ENCODE results near the gene VPS33B. TPM values are rescaled to one million over a fixed set of nuclear protein-coding genes. Genes with fewer than 3 reads are reported as not detected.

VPS33B gene
- total and polyA plus RNA-seq, 2 of the 13 experiments (the other 11 are each of a cell fraction or from before 2014, with no cell fraction given), result 15.8 to 16.5 TPM

DNA sequence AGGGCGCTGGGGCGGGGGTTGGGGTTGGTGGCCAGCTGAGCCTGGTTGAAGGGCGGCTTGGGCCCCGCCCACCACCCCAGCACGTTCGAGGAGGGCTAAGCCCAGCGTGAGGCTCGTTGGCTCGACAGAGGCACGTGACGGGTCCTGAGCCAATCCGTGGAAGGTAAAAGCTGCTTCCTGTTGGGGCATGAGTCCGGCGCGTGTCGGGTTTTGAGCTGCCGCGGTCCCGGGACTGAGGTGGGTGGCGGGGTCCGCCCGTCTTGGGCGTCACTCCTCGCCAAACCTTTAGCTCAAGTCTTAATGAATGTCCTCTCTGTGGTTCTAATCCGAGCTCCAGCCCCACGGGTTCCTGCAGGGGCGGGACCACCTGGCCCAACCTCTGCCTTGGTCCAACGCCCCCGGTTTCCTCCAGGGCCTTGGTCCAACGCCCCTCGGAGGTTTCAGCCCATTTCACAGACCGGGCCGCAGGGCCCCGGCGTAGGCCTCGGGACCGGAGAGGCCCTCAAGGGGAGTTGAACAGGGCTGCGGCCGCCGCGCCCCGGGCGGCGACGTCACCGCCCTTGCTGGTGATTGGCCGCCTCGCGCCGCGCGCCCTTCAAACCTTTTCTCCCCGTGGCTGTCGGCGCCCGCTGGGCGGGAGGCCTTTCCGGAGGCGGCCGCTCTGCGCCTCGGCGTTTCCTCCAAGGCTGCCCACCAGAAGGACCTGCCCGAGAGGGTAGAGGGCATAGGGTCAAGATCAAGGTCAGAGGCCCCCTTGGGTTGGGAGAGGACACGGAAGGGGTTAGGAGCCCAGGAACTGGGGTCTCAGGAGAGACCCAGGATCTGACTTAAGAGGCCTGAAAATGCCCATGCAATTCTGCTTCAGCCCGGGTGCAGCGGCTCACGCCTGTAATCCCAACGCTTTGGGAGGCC lies 67.4 kb downstream of the VPS33B start, which contains the start of gene RCCD1 (continued):
- TF ChIP-seq ZMAT3 (CRISPR knock-in tag; conservative IDR thresholded peaks at IDR 0.05) (peak; percentile 81; the same call in 1 of the 2 replicates), ZNF264 (CRISPR knock-in tag; IDR thresholded peaks at IDR 0.05) (peak; percentile 68), PRMT3 (CRISPR knock-in tag; IDR thresholded peaks at IDR 0.05; ENCODE audit: borderline replicate concordance, low read depth) (no peak), HMGA1 (CRISPR knock-in tag; conservative IDR thresholded peaks at IDR 0.05) (no peak), ZNF773 (CRISPR knock-in tag; IDR thresholded peaks at IDR 0.05; ENCODE audit: borderline replicate concordance) (no peak), ZZZ3 (CRISPR knock-in tag; IDR thresholded peaks at IDR 0.05; ENCODE audit: borderline replicate concordance) (no peak), MTA1 (CRISPR knock-in tag; IDR thresholded peaks at IDR 0.05; ENCODE audit: borderline replicate concordance) (0 out of 2 replicates have a peak, but pooled peaks have one; percentile 19), ZFP36L1 (CRISPR knock-in tag; IDR thresholded peaks at IDR 0.05) (peak; percentile 93), ZNF883 (CRISPR knock-in tag; IDR thresholded peaks at IDR 0.05; ENCODE audit: not compliant biosample characterization) (no peak), KLF6 (CRISPR knock-in tag; IDR thresholded peaks at IDR 0.05) (peak; percentile 60), SMARCC2 (IDR thresholded peaks at IDR 0.05) (no peak), RXRA (CRISPR knock-in tag; IDR thresholded peaks at IDR 0.05) (peak; percentile 67), KMT2B (CRISPR knock-in tag; IDR thresholded peaks at IDR 0.05) (no peak; the same call in 1 of the 2 replicates)
- TF ChIP-seq, protein P1, sequence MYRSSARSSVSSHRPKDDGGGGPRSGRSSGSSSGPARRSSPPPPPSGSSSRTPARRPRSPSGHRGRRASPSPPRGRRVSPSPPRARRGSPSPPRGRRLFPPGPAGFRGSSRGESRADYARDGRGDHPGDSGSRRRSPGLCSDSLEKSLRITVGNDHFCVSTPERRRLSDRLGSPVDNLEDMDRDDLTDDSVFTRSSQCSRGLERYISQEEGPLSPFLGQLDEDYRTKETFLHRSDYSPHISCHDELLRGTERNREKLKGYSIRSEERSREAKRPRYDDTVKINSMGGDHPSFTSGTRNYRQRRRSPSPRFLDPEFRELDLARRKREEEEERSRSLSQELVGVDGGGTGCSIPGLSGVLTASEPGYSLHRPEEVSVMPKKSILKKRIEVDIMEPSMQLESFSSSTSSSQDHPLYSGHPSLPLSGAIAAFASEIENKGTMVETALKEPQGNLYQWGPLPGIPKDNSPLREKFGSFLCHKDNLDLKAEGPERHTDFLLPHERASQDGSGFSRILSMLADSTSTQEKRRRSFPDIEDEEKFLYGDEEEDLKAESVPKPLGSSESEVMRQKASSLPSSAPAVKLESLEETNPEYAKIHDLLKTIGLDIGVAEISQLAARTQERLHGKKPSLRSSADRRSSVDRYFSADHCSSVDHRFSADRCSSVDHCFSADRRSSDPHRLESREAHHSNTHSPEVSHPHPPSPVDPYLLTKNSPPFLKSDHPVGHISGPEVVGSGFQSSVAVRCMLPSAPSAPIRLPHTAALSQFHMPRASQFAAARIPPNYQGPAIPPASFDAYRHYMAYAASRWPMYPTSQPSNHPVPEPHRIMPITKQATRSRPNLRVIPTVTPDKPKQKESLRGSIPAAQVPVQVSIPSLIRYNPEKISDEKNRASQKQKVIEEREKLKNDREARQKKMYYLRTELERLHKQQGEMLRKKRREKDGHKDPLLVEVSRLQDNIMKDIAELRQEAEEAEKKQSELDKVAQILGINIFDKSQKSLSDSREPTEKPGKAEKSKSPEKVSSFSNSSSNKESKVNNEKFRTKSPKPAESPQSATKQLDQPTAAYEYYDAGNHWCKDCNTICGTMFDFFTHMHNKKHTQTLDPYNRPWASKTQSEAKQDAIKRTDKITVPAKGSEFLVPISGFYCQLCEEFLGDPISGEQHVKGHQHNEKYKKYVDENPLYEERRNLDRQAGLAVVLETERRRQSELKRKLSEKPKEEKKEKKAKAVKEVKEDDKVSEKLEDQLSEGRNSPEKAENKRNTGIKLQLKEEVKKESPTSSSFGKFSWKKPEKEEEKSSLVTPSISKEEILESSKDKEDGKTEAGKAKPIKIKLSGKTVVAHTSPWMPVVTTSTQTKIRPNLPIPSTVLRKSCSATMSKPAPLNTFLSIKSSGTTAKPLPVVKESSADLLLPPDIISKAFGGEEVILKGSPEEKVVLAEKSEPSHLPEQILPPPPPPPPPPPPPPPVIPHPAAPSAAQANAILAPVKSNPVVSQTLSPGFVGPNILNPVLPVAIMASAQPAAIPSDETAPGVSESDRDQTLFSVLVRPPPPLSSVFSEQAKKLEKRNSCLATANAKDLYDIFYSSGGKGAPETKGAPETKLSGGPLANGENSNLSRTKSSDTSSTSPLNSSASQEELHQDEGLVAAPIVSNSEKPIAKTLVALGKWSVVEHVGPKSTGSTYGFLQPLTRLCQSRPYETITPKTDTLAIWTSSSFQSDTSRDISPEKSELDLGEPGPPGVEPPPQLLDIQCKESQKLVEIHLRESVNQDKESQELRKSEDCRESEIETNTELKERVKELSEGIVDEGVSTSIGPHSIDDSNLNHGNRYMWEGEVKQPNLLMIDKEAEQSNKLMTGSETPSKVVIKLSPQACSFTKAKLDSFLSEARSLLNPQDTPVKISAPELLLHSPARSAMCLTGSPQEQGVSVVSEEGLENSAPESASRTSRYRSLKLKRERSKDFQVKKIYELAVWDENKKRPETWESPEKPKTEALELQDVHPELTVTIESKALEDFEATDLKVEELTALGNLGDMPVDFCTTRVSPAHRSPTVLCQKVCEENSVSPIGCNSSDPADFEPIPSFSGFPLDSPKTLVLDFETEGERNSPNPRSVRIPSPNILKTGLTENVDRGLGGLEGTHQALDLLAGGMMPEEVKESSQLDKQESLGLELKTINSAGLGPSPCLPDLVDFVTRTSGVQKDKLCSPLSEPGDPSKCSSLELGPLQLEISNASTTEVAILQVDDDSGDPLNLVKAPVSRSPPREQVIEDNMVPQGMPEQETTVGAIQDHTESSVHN (CRISPR knock-in tag; IDR thresholded peaks at IDR 0.05), result no peak
- TF ChIP-seq, protein P2, sequence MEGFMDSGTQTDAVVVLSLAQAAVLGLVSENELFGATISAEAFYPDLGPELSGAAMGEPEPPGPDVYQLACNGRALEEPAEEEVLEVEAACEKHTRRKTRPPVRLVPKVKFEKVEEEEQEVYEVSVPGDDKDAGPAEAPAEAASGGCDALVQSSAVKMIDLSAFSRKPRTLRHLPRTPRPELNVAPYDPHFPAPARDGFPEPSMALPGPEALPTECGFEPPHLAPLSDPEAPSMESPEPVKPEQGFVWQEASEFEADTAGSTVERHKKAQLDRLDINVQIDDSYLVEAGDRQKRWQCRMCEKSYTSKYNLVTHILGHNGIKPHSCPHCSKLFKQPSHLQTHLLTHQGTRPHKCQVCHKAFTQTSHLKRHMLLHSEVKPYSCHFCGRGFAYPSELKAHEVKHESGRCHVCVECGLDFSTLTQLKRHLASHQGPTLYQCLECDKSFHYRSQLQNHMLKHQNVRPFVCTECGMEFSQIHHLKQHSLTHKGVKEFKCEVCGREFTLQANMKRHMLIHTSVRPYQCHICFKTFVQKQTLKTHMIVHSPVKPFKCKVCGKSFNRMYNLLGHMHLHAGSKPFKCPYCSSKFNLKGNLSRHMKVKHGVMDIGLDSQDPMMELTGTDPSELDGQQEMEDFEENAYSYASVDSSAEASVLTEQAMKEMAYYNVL (CRISPR knock-in tag; IDR thresholded peaks at IDR 0.05; ENCODE audit: borderline replicate concordance), result 0 out of 2 replicates have a peak, but pooled peaks have one; percentile 44
- TF ChIP-seq, protein P3, sequence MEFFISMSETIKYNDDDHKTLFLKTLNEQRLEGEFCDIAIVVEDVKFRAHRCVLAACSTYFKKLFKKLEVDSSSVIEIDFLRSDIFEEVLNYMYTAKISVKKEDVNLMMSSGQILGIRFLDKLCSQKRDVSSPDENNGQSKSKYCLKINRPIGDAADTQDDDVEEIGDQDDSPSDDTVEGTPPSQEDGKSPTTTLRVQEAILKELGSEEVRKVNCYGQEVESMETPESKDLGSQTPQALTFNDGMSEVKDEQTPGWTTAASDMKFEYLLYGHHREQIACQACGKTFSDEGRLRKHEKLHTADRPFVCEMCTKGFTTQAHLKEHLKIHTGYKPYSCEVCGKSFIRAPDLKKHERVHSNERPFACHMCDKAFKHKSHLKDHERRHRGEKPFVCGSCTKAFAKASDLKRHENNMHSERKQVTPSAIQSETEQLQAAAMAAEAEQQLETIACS (CRISPR knock-in tag; IDR thresholded peaks at IDR 0.05), result peak; percentile 29; the same call in 1 of the 2 replicates
